ENCODE data around the gene PRUNE2.

- no peak for TF ChIP-seq RAD21 (CRISPR knock-in tag; conservative IDR thresholded peaks at IDR 0.05 in 1 of 2, IDR thresholded peaks at IDR 0.05 in 1 of 2)
- no peak for TF ChIP-seq REST (IDR thresholded peaks at IDR 0.05; ENCODE audit: borderline replicate concordance)
- TF ChIP-seq REST (CRISPR knock-in tag; IDR thresholded peaks at IDR 0.05; ENCODE audit: low read depth): no peak
- peak; percentile 81 for TF ChIP-seq TFE3 (CRISPR knock-in tag; IDR thresholded peaks at IDR 0.05)
- TF ChIP-seq NFYB (IDR thresholded peaks at IDR 0.05; ENCODE audit: extremely low read depth, insufficient read length): no peak
- TF ChIP-seq BRCA1 (IDR thresholded peaks at IDR 0.05): no peak
- TF ChIP-seq BRCA1 (CRISPR knock-in tag; IDR thresholded peaks at IDR 0.05): no peak
- no peak for TF ChIP-seq GTF2F1 (IDR thresholded peaks at IDR 0.05; ENCODE audit: low read depth, low read length)
- TF ChIP-seq CTCF (IDR thresholded peaks at IDR 0.05 in 2 of 3, conservative IDR thresholded peaks at IDR 0.05 in 1 of 3; ENCODE audit: insufficient read depth in 2 of 3, low read depth in 1 of 3, low read length in 3 of 3): no peak
- no peak for TF ChIP-seq EZH2 (IDR thresholded peaks at IDR 0.05; ENCODE audit: borderline replicate concordance, low read depth, low read length)
Observed at GRCh38 chr9:76691517-76692313, 214.2 kb downstream of the PRUNE2 start.

All from K562 (cell line).